ENCODE results near the gene CRELD2.

DNA sequence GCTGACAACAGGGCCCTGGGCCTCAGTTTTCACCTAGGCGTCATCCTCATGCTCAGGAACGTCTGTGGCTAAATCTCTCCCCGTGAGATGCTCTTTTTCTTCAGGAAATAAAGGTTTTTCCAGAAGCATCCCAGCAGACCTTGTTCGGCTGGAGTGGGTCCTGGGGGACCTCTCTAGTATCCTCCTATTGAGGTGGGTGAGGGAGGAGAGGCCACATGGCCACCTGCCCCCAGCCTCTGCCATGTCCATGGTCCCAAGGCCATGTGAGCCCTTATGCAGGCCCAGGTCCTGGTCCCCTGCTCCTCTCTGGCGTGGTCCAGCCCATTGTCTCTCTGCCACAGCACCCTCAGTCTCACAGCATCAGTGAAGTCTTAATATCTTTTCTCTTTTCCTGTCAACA is 22.2 kb upstream of the CRELD2 start:
- TF ChIP-seq POLR2AphosphoS5 (IDR thresholded peaks at IDR 0.05), result no peak
- TF ChIP-seq, protein P1, sequence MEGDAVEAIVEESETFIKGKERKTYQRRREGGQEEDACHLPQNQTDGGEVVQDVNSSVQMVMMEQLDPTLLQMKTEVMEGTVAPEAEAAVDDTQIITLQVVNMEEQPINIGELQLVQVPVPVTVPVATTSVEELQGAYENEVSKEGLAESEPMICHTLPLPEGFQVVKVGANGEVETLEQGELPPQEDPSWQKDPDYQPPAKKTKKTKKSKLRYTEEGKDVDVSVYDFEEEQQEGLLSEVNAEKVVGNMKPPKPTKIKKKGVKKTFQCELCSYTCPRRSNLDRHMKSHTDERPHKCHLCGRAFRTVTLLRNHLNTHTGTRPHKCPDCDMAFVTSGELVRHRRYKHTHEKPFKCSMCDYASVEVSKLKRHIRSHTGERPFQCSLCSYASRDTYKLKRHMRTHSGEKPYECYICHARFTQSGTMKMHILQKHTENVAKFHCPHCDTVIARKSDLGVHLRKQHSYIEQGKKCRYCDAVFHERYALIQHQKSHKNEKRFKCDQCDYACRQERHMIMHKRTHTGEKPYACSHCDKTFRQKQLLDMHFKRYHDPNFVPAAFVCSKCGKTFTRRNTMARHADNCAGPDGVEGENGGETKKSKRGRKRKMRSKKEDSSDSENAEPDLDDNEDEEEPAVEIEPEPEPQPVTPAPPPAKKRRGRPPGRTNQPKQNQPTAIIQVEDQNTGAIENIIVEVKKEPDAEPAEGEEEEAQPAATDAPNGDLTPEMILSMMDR (IDR thresholded peaks at IDR 0.05; ENCODE audit: poor library complexity, severe bottlenecking), result no peak
- TF ChIP-seq EZH2 (IDR thresholded peaks at IDR 0.05; ENCODE audit: borderline replicate concordance, insufficient read depth, low read length, poor library complexity, severe bottlenecking), result no peak
- TF ChIP-seq EP300 (conservative IDR thresholded peaks at IDR 0.05; ENCODE audit: poor library complexity, severe bottlenecking), result no peak

Measured in neural cell (in vitro differentiated cells).